H9 (cell line): Measurements from ENCODE around the gene SH2D3C. TPM values are rescaled to one million over a fixed set of nuclear protein-coding genes. Genes with fewer than 3 reads are reported as not detected.
A peak's percentile ranks its signal among the peaks of the same experiment; 100 is the strongest.

ENCODE experiments used
- DNase-seq: peaks from one replicate; pipeline ENCODE4 v3.0.0-alpha.2; 2017
- H2AFZ ChIP-seq: one replicate; pipeline ENCODE4 v1.6.1; 2013; ENCODE audit warnings: mild to moderate bottlenecking, low read length, control low read depth, moderate library complexity
- H2AK5ac ChIP-seq: 2 replicates; pipeline ENCODE4 v1.6.1; 2013; ENCODE audit warnings: low read length, control low read depth, mixed read lengths; ENCODE audit not compliant: insufficient read length
- H2BK120ac ChIP-seq: one replicate; pipeline ENCODE4 v1.6.1; 2013; ENCODE audit warnings: low read depth, mild to moderate bottlenecking, low read length, control low read depth, inconsistent platforms; ENCODE audit not compliant: poor library complexity, severe bottlenecking
- H2BK12ac ChIP-seq: 2 replicates; pipeline ENCODE4 v1.6.1; 2013; ENCODE audit warnings: low read length, control low read depth, mixed read lengths, low read depth; ENCODE audit not compliant: insufficient read length
- H2BK15ac ChIP-seq: 2 replicates; pipeline ENCODE4 v1.6.1; 2013; ENCODE audit warnings: low read depth, low read length, control low read depth
- H2BK20ac ChIP-seq: one replicate; pipeline ENCODE4 v1.6.1; 2013; ENCODE audit warnings: low read depth, mild to moderate bottlenecking, low read length, control low read depth, inconsistent platforms; ENCODE audit not compliant: poor library complexity, severe bottlenecking
- H2BK5ac ChIP-seq: 2 replicates; pipeline ENCODE4 v1.6.1; 2013; ENCODE audit warnings: low read length, control low read depth, mixed read lengths; ENCODE audit not compliant: insufficient read length
- H3K14ac ChIP-seq: 2 replicates; pipeline ENCODE4 v1.6.1; 2013; ENCODE audit warnings: low read length, control low read depth; ENCODE audit not compliant: insufficient read depth
- H3K18ac ChIP-seq: 2 replicates; pipeline ENCODE4 v1.6.1; 2013; ENCODE audit warnings: low read depth, mild to moderate bottlenecking, mixed read lengths, low read length, control low read depth; ENCODE audit not compliant: insufficient read length
- H3K23ac ChIP-seq: 2 replicates; pipeline ENCODE4 v1.6.1; 2013; ENCODE audit warnings: low read length, control low read depth, mixed read lengths, low read depth; ENCODE audit not compliant: insufficient read length
- H3K23me2 ChIP-seq: 2 replicates; pipeline ENCODE4 v1.6.1; 2013; ENCODE audit warnings: low read depth, mild to moderate bottlenecking, mixed read lengths, low read length, control low read depth; ENCODE audit not compliant: insufficient read length, poor library complexity, severe bottlenecking
- H3K27ac ChIP-seq: 2 replicates; pipeline ENCODE4 v1.5.1; 2013; ENCODE audit warnings: low read length, control low read depth, mixed read lengths, low read depth; ENCODE audit not compliant: insufficient read length
- H3K27me3 ChIP-seq: 2 replicates; pipeline ENCODE4 v1.6.1; 2013; ENCODE audit warnings: low read length, control low read depth, inconsistent platforms; ENCODE audit not compliant: insufficient read depth
- H3K4ac ChIP-seq: 2 replicates; pipeline ENCODE4 v1.6.1; 2013; ENCODE audit warnings: low read depth, mild to moderate bottlenecking, control low read depth, inconsistent platforms, low read length, moderate library complexity
- H3K4me1 ChIP-seq: 2 replicates; pipeline ENCODE4 v1.6.1; 2013; ENCODE audit warnings: low read length, control low read depth, inconsistent platforms; ENCODE audit not compliant: insufficient read depth
- H3K4me2 ChIP-seq: 2 replicates; pipeline ENCODE4 v1.6.1; 2013; ENCODE audit warnings: low read length, control low read depth, mixed read lengths; ENCODE audit not compliant: insufficient read length, insufficient read depth
- H3K56ac ChIP-seq: 2 replicates; pipeline ENCODE4 v1.6.1; 2013; ENCODE audit warnings: low read depth, mild to moderate bottlenecking, mixed read lengths, low read length, control low read depth; ENCODE audit not compliant: insufficient read length
- H3K79me1 ChIP-seq: 2 replicates; pipeline ENCODE4 v1.6.1; 2013; ENCODE audit warnings: low read depth, mild to moderate bottlenecking, moderate library complexity, low read length, control low read depth, inconsistent platforms; ENCODE audit not compliant: insufficient read depth, poor library complexity, severe bottlenecking
- H3K79me2 ChIP-seq: 2 replicates; pipeline ENCODE4 v1.6.1; 2013; ENCODE audit warnings: low read length, control low read depth, inconsistent platforms; ENCODE audit not compliant: insufficient read depth
- H3K9ac ChIP-seq: 2 replicates; pipeline ENCODE4 v1.6.1; 2013; ENCODE audit warnings: low read length, control low read depth, mixed read lengths; ENCODE audit not compliant: insufficient read length; ENCODE audit errors: extremely low read depth
- H3K9me3 ChIP-seq: one replicate; pipeline ENCODE4 v1.6.1; 2013; ENCODE audit warnings: low read depth, low read length, inconsistent platforms; ENCODE audit not compliant: control insufficient read depth
- H3T11ph ChIP-seq: one replicate; pipeline ENCODE4 v1.6.1; 2013; ENCODE audit warnings: mild to moderate bottlenecking, low read length, control low read depth, inconsistent platforms
- H4K20me1 ChIP-seq: one replicate; pipeline ENCODE4 v1.6.1; 2013; ENCODE audit not compliant: control insufficient read depth, insufficient read length, insufficient read depth
- H4K5ac ChIP-seq: 2 replicates; pipeline ENCODE4 v1.6.1; 2013; ENCODE audit warnings: low read depth, mild to moderate bottlenecking, mixed read lengths, low read length, control low read depth; ENCODE audit not compliant: insufficient read length
- H4K8ac ChIP-seq: replicated peaks from 2 replicates; pipeline ENCODE4 v1.6.1; 2013; ENCODE audit warnings: low read length, control low read depth, mixed read lengths, low read depth; ENCODE audit not compliant: insufficient read length
- H4K91ac ChIP-seq: 2 replicates; pipeline ENCODE4 v1.6.1; 2013; ENCODE audit warnings: low read depth, mild to moderate bottlenecking, moderate library complexity, mixed read lengths, low read length, control low read depth; ENCODE audit not compliant: insufficient read length
- H3K27ac Mint-ChIP-seq, 3 experiments: 2 replicates in 2 of 3; 3 replicates in 1 of 3; pipeline ENCODE4 v1.8.0; 2020 to 2021; ENCODE audit warnings: mixed read lengths in 3 of 3, mild to moderate bottlenecking in 1 of 3, moderate library complexity in 1 of 3
- H3K27me3 Mint-ChIP-seq: 2 replicates; pipeline ENCODE4 v1.8.0; 2021; ENCODE audit warnings: low read depth, mild to moderate bottlenecking, moderate library complexity, mixed read lengths
- H3K36me3 Mint-ChIP-seq, 3 experiments: 2 replicates in 2 of 3; 3 replicates in 1 of 3; pipeline ENCODE4 v1.8.0; 2020 to 2021; ENCODE audit warnings: low read depth in 3 of 3, mixed read lengths in 3 of 3; ENCODE audit not compliant: insufficient read depth in 1 of 3
- H3K4me1 Mint-ChIP-seq, 2 experiments: 2 replicates each; pipeline ENCODE4 v1.8.0; 2020; ENCODE audit warnings: mixed read lengths in 2 of 2
- H3K4me3 Mint-ChIP-seq, 2 experiments: 2 replicates in 1 of 2; 3 replicates in 1 of 2; pipeline ENCODE4 v1.8.0; 2020 to 2021; ENCODE audit warnings: mild to moderate bottlenecking in 2 of 2, mixed read lengths in 2 of 2, moderate library complexity in 1 of 2
- H3K9me3 Mint-ChIP-seq, 2 experiments: 2 replicates in 1 of 2; 3 replicates in 1 of 2; pipeline ENCODE4 v1.8.0; 2020; ENCODE audit warnings: mild to moderate bottlenecking in 2 of 2, mixed read lengths in 2 of 2, moderate library complexity in 1 of 2
- WGBS: extraction: QIAGEN DNeasy Blood & Tissue Kit; methylation state at CpG from one replicate; pipeline ENCODE4 v1.1.7; 2013; ENCODE audit warnings: missing lambda C conversion rate, low lambda C conversion rate, mixed read lengths; ENCODE audit not compliant: insufficient read length; ENCODE audit errors: extremely low coverage; 5-methylcytosine and 5-hydroxymethylcytosine counted together
- total RNA-seq: library from RNA; stranded (reverse); gene quantifications from 2 replicates; pipeline ENCODE4 v1.2.1, GENCODE V29; 2021
- TF ChIP-seq, protein P1 (sequence below): fragments of 200-600 bp; sonication (generic); conservative IDR thresholded peaks from 3 replicates; pipeline ENCODE4 v1.8.0; 2021; ENCODE audit warnings: antibody characterized with exemption, mild to moderate bottlenecking

The SH2D3C gene
- total RNA-seq, 1 experiment from 2014 or later = 1.7 TPM

GRCh38 chr9:127751269-127752054, 27.0 kb downstream of the SH2D3C start:
- Histone ChIP-seq H2BK120ac (no peak overlapping the region), H3T11ph (no peak overlapping the region), H4K8ac (no peak overlapping the region), H3K14ac (no peak overlapping the region), H2BK12ac (no peak overlapping the region), H3K56ac (no peak overlapping the region), H3K23me2 (peaks cover 6% of the 10 kb centered on the region), H3K79me2 (no peaks in the 10 kb centered on the region), H3K4me1 (peaks cover 3% of the 10 kb centered on the region; the same call in 1 of the 2 replicates), H2BK5ac (no peak overlapping the region), H3K4me2 (no peak overlapping the region), H3K4ac (no peak overlapping the region), H4K5ac (no peak overlapping the region), H3K9me3 (no peaks in the 10 kb centered on the region), H3K79me1 (no peaks in the 10 kb centered on the region), H2AFZ (no peak overlapping the region), H2BK15ac (no peak overlapping the region), H4K91ac (no peak overlapping the region), H3K23ac (no peak overlapping the region), H3K27ac (no peak overlapping the region), H3K27me3 (no peaks in the 10 kb centered on the region; the same call in 1 of the 2 replicates), H2AK5ac (no peak overlapping the region), H3K18ac (no peak overlapping the region), H3K9ac (no peak overlapping the region), H2BK20ac (no peak overlapping the region), H4K20me1 (no peaks in the 10 kb centered on the region)
- Mint-ChIP-seq H3K4me1 (peaks cover 3 to 9% of the 10 kb centered on the region in 2 experiments; a peak in 2 of 4 replicates), H3K27me3 (peaks cover 39% of the 10 kb centered on the region), H3K27ac (no peak overlapping the region), H3K36me3 (peaks cover 0 to 12% (median 0%) of the 10 kb centered on the region in 3 experiments; a peak in 2 of 7 replicates), H3K4me3 (peak overlapping the region in 1 of 2 experiments; percentile 2; a peak in 1 of 5 replicates), H3K9me3 (no peaks in the 10 kb centered on the region)
- WGBS = no CpG with 5 or more reads among the region's 10 CpGs
- TF ChIP-seq, protein P1, sequence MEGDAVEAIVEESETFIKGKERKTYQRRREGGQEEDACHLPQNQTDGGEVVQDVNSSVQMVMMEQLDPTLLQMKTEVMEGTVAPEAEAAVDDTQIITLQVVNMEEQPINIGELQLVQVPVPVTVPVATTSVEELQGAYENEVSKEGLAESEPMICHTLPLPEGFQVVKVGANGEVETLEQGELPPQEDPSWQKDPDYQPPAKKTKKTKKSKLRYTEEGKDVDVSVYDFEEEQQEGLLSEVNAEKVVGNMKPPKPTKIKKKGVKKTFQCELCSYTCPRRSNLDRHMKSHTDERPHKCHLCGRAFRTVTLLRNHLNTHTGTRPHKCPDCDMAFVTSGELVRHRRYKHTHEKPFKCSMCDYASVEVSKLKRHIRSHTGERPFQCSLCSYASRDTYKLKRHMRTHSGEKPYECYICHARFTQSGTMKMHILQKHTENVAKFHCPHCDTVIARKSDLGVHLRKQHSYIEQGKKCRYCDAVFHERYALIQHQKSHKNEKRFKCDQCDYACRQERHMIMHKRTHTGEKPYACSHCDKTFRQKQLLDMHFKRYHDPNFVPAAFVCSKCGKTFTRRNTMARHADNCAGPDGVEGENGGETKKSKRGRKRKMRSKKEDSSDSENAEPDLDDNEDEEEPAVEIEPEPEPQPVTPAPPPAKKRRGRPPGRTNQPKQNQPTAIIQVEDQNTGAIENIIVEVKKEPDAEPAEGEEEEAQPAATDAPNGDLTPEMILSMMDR = no peak
- peak; percentile 68 for DNase-seq
